ENCODE measurements around the gene MTA3.

DNA sequence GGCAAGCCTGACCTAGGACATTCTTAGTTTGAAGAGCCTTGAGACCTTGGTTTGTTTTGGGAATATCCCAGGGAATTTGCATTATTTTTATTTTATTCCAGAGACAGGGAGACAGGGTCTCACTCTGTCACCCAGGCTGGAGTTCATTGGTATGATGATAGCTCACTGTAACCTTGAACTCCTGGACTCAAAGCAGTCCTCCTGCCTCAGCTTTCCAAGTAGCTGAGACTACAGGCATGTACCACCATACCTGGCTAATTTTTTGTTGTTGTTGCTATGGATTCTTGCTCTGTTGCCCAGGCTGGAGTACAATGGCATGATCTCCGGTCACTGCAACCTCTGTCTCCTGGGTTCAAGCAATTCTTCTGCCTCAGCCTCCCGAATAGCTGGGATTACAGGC lies 4.8 kb downstream of the MTA3 start:
- no peak for TF ChIP-seq GATA2 (IDR thresholded peaks at IDR 0.05; ENCODE audit: low read depth, low read length)
- TF ChIP-seq GATA3 (IDR thresholded peaks at IDR 0.05; ENCODE audit: low read depth, low read length) = no peak
